ENCODE measurements around the gene CIAO3.

DNA sequence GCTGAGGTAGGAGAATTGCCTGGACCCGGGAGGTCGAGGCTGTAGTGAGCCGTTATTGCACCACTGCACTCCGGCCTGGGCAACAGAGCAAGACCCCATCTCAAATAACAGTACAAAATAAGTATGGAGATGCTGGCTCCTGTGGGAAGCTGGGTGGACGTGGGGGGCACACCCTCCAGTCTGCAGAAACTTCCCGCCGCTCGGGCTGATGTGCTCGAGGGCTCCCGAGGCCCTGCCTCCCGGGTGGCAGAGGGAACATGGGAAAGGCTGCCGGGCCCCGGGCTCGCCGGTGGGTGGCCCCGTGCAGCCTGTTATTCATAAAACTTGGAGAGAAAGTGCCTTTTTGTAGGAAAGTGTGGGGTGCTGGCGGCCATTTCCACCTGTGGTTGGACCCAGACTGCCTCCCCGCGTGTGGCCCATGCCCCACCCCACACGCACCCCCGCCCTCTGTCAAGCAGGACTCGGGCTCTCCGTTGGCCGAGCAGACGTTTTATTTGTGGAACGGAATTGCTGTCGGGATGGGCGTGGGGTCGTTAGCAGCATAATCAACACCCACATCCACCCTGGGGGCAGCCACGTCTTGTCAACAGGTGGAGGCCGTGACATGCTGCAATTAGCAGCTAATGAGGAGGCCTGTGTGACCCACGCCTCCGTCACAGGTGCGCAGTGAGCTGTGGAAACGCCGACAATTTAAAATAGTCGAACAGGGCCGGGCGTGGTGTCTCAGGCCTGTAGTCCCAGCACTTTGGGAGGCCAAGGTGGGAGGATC, 7.4 kb upstream of the CIAO3 start:
- no peak for TF ChIP-seq POLR2A (IDR thresholded peaks at IDR 0.05)
- TF ChIP-seq, protein P1, sequence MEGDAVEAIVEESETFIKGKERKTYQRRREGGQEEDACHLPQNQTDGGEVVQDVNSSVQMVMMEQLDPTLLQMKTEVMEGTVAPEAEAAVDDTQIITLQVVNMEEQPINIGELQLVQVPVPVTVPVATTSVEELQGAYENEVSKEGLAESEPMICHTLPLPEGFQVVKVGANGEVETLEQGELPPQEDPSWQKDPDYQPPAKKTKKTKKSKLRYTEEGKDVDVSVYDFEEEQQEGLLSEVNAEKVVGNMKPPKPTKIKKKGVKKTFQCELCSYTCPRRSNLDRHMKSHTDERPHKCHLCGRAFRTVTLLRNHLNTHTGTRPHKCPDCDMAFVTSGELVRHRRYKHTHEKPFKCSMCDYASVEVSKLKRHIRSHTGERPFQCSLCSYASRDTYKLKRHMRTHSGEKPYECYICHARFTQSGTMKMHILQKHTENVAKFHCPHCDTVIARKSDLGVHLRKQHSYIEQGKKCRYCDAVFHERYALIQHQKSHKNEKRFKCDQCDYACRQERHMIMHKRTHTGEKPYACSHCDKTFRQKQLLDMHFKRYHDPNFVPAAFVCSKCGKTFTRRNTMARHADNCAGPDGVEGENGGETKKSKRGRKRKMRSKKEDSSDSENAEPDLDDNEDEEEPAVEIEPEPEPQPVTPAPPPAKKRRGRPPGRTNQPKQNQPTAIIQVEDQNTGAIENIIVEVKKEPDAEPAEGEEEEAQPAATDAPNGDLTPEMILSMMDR (IDR thresholded peaks at IDR 0.05) = no peak

Measured in testis (tissue), 2 donors.